Measurements from ENCODE around the gene HPCA. TPM values are rescaled to one million over a fixed set of nuclear protein-coding genes. Genes with fewer than 3 reads are reported as not detected.

Gene HPCA
- total and polyA plus RNA-seq, 2 donors (not counting 3 experiments of a cell fraction or from before 2014, with no cell fraction given), result not detected

- H3K27me3 ChIP-seq (ENCODE audit: control insufficient read depth in 2 of 2, insufficient read depth in 2 of 2, low read length in 2 of 2), result peaks cover 2 to 3% of the 10 kb centered on the region in 2 experiments
- intact Hi-C loops (cut with micrococcal nuclease), result no loop called here
- DNase-seq (ENCODE audit: low read depth, low spot score) (no peak), FAIRE-seq (no peak)
- no peak overlapping the region for H3K4me2 ChIP-seq (ENCODE audit: insufficient read depth, low read length)
- H3K9me1 ChIP-seq (replicated peaks; ENCODE audit: control insufficient read depth, extremely low read depth, insufficient read depth, low read length), result no peaks in the 10 kb centered on the region
- no peak overlapping the region for H3K27ac ChIP-seq (ENCODE audit: insufficient read depth, low read depth, low read length)
- no peaks in the 10 kb centered on the region for H4K20me1 ChIP-seq (replicated peaks; ENCODE audit: control insufficient read depth, extremely low read depth, insufficient read depth, low read length)
- BruUV-seq (replicated peaks), result no TSS peak
- no peaks in the 10 kb centered on the region for H3K36me3 ChIP-seq (ENCODE audit: control insufficient read depth in 2 of 2, extremely low read depth in 1 of 2, insufficient read depth in 2 of 2, low read length in 2 of 2)
- no peaks in the 10 kb centered on the region for H3K79me2 ChIP-seq (ENCODE audit: control insufficient read depth, insufficient read depth, low read length)
- H3K9ac ChIP-seq (replicated peaks; ENCODE audit: extremely low read depth, insufficient read depth, low read length), result no peak overlapping the region
- ChIA-PET POLR2A (no interaction called here), CTCF (interaction anchor here (0.9 to 2.2 kb wide), 2 partner anchors 80 to 159 kb away, joined by 3 to 12 read pairs; no protein-coding TSS in a partner anchor)
- TF ChIP-seq POLR2A (IDR thresholded peaks at IDR 0.05; ENCODE audit: low read depth, low read length), result no peak
- TF ChIP-seq, protein P1, sequence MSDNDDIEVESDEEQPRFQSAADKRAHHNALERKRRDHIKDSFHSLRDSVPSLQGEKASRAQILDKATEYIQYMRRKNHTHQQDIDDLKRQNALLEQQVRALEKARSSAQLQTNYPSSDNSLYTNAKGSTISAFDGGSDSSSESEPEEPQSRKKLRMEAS (IDR thresholded peaks at IDR 0.05; ENCODE audit: insufficient read depth, insufficient read length), result no peak
- no peak for TF ChIP-seq FOS (IDR thresholded peaks at IDR 0.05; ENCODE audit: borderline replicate concordance, insufficient read depth, low read length)
- TF ChIP-seq POLR2AphosphoS5 (IDR thresholded peaks at IDR 0.05; ENCODE audit: insufficient read depth, low read depth, low read length), result no peak
- TF ChIP-seq, protein P2, sequence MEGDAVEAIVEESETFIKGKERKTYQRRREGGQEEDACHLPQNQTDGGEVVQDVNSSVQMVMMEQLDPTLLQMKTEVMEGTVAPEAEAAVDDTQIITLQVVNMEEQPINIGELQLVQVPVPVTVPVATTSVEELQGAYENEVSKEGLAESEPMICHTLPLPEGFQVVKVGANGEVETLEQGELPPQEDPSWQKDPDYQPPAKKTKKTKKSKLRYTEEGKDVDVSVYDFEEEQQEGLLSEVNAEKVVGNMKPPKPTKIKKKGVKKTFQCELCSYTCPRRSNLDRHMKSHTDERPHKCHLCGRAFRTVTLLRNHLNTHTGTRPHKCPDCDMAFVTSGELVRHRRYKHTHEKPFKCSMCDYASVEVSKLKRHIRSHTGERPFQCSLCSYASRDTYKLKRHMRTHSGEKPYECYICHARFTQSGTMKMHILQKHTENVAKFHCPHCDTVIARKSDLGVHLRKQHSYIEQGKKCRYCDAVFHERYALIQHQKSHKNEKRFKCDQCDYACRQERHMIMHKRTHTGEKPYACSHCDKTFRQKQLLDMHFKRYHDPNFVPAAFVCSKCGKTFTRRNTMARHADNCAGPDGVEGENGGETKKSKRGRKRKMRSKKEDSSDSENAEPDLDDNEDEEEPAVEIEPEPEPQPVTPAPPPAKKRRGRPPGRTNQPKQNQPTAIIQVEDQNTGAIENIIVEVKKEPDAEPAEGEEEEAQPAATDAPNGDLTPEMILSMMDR (IDR thresholded peaks at IDR 0.05; ENCODE audit: extremely low read depth in 1 of 2, insufficient read depth in 1 of 2, low read depth in 1 of 2, low read length in 2 of 2), result no peak
- no peak for TF ChIP-seq GATA2 (IDR thresholded peaks at IDR 0.05; ENCODE audit: insufficient read depth, insufficient read length, low read depth, low read length)
- TF ChIP-seq EZH2 (IDR thresholded peaks at IDR 0.05; ENCODE audit: borderline replicate concordance, low read depth, low read length, severe bottlenecking), result no peak
- no peak for TF ChIP-seq MYC (IDR thresholded peaks at IDR 0.05; ENCODE audit: low read depth, low read length)
- no peak for TF ChIP-seq JUN (IDR thresholded peaks at IDR 0.05; ENCODE audit: borderline replicate concordance, insufficient read depth, insufficient read length, low read depth)
- dilution Hi-C loops (cut with MboI; ENCODE audit: extremely low pct_ligation_motif_present, low sequenced_read_pairs), result no loop called here
- no peak overlapping the region for H2AFZ ChIP-seq (ENCODE audit: low read depth, low read length)
- no peak overlapping the region for H3K4me3 ChIP-seq (replicated peaks in 1 of 3; ENCODE audit: insufficient read depth in 1 of 3, low read depth in 1 of 3, low read length in 3 of 3)
- H3K4me1 ChIP-seq (ENCODE audit: control insufficient read depth, extremely low read depth, insufficient read depth, low read length), result no peaks in the 10 kb centered on the region
- H3K9me3 ChIP-seq (replicated peaks; ENCODE audit: control insufficient read depth, insufficient read depth, low read length), result no peaks in the 10 kb centered on the region
These were observed 41.1 kb downstream of the HPCA start for GRCh38 chr1:32927441-32927840.

All from endothelial cell of umbilical vein (primary cell).